ENCODE data around the gene PDE4D.
A peak's percentile ranks its signal among the peaks of the same experiment; 100 is the strongest.

Gene PDE4D

DNA sequence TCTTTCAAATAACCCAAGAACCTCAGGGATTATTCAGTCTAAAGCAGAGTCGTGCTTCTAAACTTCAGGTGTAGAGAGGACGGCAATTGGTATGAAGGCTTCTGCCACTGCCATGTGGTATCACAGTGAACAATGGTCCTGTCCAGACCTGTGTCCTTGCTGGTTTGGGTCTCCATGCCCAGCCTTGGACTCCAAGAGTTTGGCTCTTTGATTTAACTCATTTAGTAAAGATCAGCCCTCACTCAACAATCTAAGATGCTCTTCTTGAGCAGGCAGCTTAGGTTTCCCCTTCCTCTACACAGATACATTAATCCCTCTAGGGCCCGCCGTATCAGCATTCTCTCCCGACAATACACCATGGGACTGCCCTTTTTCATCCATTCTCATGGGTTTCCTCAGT is 792.7 kb downstream of the PDE4D start:
- no peak for DNase-seq (ENCODE audit: low read depth)

DNA sequence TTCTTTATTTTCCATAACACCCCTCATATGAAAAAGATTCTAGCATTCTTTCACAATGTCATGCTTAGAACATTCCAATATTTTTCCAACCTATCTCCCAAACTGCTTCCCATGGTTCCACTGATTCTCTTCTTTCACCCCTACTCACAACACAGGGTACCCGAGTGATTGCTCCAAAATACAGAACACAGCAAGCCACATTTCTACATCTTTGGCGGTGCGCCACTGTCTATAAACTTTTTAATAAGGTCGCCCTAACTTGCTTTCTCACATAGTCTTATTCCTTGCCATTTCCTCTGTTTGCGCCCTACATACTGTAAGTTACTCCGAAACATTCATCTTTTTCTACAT is 793.6 kb downstream of the PDE4D start:
- no peak for DNase-seq (ENCODE audit: low read depth)

DNA sequence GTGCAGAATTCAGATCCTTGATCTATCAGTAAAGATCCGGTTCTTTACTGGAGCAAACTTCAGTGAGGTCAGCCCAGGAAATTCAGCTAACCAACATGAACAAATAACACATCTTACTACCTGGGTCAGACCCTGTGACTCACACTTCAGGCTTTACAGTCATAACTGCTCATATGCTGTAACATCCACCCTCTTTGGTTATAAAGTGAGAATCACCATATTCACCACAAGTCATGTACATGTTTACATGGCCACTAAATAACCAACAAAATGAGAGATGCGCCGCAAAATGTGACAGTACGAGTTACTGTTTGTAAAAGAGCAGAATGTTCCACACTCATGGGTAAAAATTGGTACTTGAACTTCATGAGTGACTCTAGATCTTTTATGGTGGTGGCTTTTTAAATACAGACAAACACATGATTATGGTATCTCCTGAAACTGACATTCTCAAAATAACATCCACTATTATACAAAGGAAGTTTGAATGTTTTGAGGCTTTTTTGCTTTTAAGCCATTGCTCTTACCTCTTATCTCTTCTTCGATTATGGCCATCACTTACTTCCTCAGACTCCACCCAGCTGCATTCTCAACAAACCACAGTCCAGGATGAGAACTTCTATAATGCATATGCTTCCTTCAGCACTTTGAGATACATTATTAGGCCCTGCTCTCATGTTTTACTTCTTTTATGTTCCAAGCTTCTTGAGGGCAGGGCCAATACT is 794.1 kb downstream of the PDE4D start:
- DNase-seq (ENCODE audit: low read depth), result peak; percentile 27

DNA sequence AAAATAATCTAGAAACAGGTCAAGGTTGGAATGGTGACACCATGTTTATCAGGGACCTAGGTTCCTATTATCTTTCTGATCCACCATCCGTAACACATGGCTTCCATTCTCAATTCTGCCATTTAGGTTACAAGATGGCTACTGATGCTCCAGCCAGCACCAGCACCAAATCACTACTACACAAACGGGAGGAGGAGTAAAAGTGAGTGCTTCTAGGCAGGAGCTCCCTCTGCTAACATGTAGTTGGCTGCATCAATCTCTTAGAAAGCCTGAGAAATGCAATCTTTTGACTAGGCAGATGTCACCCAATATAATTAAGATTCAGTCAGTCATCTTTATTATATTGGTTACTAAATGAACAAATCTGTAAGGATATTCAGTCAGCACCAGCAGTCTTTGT is 794.8 kb downstream of the PDE4D start:
- no peak for DNase-seq (ENCODE audit: low read depth)

DNA sequence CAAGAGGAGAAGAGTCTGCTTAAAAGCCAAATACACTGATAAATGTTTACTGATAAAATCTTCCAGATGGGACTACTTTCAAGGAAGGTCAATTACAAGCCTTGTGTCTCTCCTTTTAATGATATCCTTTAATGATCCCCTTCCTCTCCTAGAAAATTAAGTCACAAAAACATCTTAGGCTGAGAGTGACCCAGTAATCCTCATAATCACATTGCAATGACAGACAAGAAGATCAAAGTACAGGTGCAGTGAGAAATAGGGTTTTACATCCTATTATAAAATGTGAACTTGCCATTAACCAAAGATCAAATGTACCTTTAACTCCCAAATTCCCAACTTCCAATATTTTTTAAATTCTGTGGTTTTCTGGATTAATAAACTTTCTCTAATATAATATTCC is 795.8 kb downstream of the PDE4D start:
- DNase-seq (ENCODE audit: low read depth), result no peak

DNA sequence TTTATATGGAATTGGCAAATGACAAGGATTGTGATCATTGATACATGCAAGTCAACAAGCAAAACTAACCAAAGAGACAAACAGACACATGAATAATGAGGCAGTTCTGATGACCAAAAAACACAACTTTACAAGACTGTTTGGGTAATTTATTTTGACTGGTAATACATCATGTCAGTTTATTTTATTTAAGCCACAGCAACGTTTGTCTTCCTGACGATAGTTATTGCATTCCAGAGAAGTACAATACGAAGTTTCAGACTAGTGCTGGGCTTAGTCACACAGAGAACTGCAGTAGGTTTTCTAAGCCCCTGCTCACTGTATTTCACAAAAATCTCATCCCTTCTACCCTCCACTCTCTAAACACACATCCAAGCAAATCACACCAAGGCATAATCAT is 796.4 kb downstream of the PDE4D start:
- no peak for DNase-seq (ENCODE audit: low read depth)

DNA sequence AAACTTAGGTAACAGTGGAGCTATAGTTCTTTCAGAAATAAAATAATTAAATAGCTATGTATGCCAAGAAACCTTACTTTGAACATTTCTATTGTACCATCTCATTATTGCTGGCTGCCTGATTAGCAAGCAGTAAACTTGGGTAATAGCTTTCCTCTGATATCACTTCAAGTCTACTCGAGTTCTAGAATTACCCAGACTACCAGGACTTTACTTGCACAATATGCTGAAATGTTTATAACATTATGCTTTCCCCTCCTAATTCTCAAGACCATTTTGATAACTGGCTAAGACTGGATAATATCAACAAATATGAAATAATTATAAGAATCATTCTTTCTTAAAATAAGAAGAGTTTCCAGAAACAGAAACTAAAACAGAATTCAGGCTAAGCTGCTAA is 798.0 kb downstream of the PDE4D start:
- DNase-seq (ENCODE audit: low read depth), result no peak

DNA sequence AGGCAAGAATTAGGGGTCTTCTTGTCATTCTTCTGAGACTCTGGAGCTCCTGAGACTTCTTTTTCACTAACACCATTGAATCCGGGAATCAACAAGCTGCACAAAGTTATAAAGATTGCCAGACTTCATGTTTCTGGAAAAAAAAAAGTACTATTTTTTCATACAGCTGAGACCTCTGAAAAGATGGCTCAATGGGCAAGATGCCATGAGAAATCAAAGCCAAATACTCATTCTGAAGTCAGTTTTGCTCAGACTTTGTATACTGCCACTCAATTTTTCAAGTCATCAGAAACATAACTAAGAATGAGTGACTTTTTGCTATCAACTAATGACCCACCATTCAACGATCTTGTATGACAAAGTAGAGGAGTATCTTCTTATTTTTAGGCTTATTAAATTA is 798.7 kb downstream of the PDE4D start:
- no peak for DNase-seq (ENCODE audit: low read depth)

DNA sequence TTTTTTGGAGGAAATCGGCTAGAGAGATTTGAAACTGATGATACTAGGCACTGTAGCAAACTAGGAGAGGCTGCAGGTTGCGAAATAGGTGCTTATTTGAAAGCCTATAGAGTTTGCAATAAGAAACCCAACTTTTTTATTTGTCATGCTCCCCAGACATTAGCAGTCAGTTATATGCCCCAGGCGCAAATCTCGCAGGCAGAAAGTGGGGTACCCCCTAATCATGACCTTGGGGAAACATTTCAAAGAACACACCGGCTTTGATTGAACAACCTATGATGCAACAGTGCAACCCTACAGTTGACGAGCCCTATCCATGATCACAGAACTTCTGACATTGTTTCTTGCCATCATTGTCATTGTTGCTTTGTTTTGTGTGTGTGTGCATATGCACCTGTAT is 800.2 kb downstream of the PDE4D start:
- DNase-seq (ENCODE audit: low read depth), result no peak

DNA sequence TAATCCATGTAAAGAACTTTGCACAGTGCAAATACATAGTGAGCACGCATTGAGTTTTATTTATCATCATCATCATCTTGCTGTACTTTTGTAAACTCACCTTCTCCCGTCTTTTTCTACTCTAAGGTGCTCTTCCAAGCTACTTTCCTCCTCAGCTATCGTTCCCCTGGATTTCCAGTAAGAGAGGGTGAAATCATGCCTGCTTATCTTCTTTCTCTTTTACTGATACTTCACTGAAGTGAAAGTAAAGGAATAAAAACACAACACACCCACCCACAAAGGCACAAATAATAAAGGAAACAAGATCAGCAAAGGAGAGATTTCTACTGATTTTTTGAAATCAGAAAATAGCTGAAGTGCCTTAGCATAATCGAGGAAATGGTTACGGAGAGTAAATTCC is 800.8 kb downstream of the PDE4D start:
- DNase-seq (ENCODE audit: low read depth), result no peak

DNA sequence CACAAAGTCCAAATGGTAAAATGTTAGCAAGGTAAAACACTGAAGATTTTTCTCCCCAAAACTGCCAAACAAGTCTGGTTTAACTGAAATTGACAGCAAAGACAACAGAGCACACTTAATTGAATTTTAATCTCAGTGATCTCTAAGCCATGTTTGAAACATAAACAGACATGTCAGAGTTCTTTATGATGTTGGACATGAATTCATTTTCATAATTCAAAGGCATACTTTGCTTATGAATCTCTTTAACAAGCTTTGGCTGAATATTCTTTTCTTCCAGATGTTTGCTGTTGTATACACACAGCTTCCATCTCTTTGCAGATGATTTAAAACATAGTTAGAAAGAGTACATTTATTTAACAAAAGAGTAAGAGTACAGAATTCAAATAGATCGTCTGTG is 801.6 kb downstream of the PDE4D start:
- no peak for DNase-seq (ENCODE audit: low read depth)

DNA sequence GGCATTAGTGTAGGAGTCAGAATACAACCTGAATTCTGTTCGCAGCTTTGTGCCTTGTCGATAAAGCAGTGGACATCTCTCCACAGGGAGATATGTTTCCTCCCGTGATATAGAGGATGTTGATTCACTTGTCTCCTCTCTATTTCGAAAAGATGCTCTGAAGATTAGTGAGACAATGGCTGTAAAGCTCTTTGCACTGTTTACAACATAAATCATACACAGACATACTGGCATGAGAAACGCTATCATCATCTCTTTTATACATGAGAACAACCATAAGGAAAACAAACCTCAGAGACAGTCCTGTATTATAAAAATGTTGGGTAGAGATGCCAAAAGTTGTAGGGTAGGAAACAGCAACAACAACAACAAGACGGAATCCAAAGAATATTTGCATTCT is 803.2 kb downstream of the PDE4D start:
- no peak for DNase-seq (ENCODE audit: low read depth)

DNA sequence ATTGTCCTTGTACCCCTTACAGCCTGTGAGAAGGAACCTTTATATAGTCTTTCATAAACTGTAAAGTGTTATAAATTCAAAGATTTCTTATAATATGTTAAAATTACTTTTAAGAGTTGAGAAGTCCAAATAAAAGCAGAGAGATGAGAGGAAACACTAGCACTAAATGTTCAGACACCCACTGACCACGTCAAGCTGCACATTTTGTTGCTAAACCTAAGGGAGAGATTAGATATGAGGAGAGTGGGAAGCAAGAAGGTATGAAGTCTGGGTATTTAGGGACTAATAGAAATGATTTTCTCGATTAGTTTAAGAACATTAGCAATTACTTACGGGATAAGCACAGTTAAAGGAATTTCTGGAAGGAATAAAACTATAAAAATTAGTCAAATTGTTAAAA is 803.8 kb downstream of the PDE4D start:
- no peak for DNase-seq (ENCODE audit: low read depth)

DNA sequence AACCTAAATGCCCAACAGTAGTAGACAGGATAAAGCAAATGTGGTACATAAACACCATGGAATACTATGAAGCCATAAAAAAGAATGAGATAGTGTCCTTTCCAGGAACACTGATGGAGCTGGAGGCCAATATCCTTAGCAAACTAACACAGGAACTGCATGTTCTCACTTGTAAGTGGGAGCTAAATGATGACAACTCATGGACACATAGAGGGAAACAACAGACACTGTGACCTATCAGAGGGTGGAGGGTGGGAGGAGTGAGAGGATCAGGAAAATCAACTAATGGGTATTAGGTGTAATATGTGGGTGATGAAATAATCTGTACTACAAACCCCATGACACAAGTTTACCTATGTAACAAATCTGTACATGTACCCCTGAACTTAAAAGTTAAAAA is 805.0 kb downstream of the PDE4D start:
- DNase-seq (ENCODE audit: low read depth), result no peak

DNA sequence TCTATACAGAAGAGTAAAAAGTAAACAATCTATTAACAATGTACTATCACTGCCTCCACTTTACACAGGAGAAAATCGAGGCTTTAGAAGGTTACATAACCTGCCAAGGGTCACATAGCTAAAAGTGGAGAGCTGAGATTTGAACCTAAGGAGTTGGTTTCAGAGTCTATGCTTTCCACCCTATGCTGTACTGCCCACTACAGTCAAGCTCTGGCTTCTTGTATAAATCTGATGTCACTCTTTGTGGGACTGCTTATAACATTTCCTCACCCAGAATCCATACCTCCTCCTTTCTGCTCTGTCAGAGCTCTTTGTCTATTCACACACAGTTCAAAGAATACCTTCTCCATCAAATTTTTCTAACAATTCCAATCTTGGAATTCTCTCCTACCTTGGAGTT is 807.5 kb downstream of the PDE4D start:
- DNase-seq (ENCODE audit: low read depth), result no peak

DNA sequence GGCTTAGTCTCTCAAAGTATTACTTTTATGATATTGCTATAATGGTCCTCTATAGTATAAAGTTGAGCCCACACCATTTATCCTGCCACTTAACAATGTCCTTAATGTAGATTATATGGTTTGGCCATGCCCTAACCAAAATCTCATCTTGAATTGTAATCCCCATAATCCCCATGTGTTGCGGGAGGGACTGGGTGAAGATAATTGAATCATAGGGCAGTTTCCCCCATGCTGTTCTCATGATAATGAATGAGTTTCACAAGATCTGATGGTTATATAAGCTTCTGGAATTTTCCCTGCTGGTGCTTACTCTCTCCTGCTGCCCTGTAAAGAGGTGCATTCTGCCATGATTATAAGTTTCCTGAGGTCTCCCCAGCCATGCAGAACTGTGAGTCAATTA is 811.8 kb downstream of the PDE4D start:
- no peak for DNase-seq (ENCODE audit: low read depth)

DNA sequence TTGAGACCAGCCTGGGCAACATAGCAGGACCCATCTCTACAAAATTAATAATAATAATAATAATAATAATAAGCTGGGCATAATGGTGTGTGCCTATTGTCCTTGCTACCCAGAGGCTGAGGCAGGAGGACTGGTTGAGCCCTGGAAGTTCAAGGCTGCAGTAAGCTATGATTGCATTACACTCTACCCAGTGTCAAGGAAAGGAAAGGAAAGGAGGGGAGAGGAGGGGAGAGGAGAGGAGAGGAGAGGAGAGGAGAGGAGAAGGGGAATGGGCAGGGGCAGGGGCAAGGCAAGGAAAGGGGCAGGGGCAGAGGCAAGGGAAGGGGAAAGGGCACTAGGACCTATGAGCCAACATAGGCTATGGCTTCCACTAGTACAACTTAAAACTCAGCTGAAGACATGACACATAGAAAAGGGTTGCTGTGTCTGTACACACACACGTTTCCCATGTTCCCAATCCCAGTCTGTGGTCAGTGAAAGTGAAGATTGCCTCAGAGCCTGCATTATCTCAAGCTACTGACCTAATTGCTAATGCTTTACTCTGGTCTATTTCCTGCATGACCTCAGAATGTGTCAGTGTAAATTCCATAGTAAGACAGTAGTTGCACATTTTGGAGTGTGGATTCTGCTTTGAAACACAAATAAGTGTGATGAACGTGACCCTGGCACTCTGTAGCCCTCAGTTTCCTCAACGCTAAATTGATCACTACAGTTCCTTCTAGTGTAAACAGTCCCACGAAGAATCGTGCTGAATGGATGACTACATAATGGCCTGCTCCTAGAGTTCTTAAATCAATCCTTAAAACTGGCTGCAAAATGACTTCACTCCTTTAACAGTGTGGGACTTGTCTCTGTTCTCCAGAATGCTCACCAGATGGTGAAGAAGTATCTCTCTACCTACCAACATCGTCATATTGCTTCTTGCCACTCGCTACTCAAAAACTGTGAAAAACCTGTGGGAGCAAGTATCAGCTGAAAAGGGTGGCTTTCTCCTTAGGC is 813.6 kb downstream of the PDE4D start:
- DNase-seq (ENCODE audit: low read depth), result no peak

DNA sequence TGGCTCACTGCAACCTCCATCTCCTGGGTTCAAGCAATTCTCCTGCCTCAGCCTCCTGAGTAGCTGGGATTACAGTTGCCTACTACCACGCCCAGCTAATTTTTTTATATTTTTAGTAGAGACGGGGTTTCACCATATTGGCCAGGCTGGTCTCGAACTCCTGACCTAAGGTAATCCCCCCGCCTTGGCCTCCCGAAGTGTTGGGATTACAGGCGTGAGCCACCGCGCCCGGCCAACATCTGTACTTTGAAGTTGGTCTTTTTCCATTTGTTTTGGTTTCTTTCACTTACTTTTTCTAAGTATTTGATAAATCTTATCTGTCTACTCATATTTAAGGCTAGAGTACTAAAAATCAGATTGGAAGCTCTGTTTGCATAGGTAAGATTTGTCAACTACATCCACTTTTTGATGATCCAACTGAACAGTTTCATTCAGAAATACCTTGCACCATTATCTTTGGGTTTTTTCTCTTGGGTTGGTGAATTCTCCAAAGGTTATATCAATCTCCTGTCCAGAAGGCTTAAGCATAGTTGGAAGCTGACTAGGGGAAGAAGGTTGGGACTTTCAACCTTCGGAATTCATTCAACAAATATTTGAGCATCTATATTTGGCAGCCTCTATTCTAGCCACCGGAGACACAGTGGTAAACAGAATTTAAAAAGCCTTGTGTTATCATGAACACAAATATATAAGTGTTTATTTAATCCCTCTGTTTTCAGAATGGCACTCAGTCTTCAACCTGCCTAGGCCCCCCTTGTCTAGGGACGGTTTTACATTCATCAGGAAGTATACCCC is 821.6 kb downstream of the PDE4D start:
- DNase-seq (ENCODE audit: low read depth), result no peak

DNA sequence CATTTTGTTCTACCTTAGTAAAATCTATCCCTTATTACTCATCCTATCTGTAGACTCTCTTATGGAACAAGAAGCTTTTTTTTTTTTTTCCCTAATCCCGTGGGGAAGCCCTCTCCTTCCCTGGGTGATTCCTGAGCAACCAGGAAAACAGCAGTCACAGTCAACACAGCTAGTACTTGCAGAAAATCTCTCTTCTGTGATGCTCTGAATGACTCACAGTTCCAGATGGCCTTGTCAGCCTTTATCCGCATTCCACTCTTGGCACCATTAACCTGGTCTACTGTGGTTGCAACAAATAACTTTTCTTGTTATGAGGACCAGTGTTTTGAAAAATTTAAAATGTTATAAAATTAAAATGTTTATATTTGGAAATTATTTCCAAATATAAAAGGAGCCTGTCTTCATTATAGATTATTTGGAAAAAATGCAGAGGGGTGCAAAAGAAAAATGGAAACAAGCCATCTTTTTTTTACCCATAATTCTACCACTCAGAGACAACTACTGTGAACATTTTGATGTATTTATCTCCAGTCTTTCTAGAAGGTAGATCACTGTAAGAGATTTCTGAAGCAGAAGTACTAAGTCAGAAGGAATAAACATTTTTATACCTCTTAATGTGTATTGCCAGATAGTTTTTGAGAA is 824.0 kb downstream of the PDE4D start:
- no peak for DNase-seq (ENCODE audit: low read depth)

DNA sequence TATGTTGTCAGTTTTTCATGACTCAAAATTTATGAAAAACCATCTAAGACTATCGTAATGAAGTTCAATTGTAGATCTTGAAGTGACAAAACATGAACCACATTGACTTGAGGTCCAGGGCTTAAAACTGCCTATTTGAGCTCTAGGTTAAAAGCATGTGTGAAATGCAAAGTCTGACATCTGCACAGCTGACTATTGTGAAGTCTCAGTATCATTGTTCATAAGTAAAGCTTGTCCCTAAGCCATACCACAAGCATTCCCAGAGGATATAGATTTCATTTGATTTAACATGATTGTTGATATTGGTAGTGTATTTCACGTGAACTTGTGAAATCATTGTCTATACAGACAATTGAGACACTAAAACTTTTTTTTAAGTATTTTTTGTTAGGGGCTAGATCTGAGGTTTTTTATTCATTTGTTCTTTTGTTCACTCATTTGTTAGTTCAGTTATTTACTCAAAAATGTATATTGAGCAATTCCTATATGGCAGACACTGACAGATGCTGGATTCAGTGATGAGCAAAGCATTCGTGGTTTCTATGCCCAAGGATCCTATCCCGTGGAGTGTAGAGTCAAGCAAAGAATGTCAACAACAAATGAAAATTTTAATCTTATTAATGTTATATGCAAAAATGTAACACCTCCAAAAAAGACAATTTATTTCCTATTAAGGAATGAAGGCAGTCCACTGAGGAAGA is 825.4 kb downstream of the PDE4D start:
- DNase-seq (ENCODE audit: low read depth), result no peak

DNA sequence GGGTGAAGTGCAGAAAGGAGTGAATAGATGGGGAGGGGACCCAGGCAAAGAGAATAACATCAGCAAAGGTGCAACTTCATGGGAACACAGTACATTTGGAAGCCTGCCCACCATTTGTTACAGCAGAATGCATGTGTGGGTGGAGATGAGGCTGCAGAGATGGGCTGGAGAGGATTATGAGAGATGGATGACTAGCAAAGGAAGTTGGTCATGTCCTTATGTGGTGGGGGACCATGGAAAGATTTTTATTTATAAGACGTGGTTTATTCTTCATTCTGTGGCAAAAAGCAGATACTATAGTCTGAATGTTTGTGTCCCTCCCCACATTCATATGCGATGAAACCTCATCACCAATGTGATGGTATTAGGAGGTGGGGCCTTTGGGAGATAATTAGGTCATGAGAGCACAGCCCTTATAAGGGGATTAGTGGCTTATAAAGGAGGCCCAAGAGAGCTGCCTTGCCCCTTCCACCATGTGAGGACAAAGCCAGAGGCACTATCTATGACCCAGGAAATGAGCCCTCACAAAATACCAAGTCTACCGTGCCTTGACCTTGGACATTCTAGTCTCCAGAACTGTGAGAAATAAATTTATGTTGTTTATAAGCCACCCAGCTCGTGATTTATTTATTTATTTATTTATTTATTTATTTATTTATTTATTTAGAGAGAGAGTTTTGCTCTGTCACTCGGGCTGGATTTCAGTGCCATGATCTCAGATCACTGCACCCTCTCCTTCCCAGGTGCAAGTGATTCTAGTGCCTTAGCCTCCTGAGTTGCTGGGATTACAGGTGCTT is 827.0 kb downstream of the PDE4D start:
- DNase-seq (ENCODE audit: low read depth), result no peak
